Fibroblast of skin of right biceps (primary cell): ENCODE data around the gene KLF7.
"Not testable (repeated sequence)": the region's sequence is repeated elsewhere in the genome, so short reads cannot be mapped to it uniquely, and the experiment has no call there.

Experiments used
- DNase-seq: peaks from one replicate; pipeline ENCODE4 v3.0.0-alpha.2; 2013

KLF7 gene

DNA sequence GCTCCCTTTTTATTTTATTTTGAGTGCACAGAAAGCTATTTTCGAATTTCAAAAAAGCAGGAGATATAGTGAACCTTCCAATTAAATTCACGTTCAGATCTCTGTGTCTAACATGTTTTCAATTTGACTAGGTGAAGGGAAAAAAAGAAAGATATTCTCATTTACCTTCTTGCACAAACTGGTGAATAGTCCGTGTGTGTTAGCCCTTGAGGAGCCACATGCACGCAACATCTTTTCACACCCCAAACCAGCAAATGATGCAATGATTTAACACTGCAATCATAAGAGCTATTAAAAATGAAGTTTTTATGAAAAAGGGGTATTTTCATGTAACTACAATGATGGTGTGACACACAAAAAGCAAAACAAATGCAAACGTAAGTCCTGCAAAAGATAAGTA is 116.6 kb downstream of the KLF7 start:
- DNase-seq: no peak

- peak; percentile 88 for DNase-seq
These were observed 117.3 kb downstream of the KLF7 start for GRCh38 chr2:207048416-207048815.

DNA sequence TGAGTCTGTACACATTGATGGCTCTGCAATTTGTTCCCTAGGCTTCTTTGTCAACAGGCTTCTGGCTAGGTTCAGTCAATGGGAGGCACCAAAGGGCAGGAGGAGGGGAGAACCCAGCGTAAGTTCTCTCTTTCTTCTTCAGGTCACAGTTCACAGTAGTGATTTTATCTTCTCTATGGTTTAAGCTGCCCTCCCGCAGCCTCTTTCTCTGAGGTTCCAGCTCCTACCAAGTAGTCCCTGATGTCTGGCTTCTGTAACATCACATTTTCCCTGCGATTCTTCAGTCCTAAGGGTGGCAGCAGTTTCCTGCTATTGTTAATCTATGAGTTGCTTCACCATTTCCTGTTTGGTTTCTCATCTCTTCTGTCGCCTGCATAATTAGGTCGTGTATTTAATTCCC is 119.0 kb downstream of the KLF7 start:
- peak; percentile 50 for DNase-seq

DNA sequence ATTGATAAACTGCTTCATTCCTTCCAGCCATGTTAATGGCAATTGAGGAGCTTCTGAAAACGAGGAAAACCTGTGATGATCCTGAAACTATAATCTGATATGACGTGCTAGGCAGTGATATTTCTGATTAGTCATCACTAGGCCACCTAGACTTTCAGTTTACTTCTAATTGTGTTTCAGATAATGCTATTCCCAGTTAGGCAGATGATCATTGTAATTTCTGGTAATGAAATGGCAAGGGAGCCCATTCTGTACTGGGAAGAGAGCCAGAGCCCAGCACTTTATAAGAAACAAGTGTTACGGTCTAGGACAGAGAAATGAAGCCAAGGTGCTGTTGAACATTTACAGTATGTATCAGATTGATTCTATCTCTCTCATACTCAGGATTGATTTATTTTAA is 120.2 kb downstream of the KLF7 start:
- peak; percentile 22 for DNase-seq

- DNase-seq: no peak
These were observed 121.1 kb downstream of the KLF7 start for GRCh38 chr2:207044379-207045362.

DNA sequence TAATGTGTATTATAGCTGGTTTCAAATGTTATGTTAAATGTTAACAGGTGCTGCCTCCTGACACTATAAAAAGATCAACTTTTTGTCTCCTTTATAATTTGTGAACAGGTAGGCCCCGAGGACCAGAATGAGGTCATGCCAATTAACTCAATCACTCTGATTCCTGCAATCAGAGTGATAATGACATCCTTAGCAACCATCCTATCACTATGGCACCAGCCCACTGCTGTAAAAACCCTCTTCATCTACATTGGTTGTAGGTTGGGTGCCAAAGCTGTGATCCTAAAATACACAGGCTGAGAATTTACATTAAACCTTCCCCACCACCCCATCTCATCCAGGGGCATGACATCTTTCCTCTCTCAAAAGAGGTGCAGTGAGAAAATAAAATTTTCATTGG is 122.9 kb downstream of the KLF7 start:
- no peak for DNase-seq

DNA sequence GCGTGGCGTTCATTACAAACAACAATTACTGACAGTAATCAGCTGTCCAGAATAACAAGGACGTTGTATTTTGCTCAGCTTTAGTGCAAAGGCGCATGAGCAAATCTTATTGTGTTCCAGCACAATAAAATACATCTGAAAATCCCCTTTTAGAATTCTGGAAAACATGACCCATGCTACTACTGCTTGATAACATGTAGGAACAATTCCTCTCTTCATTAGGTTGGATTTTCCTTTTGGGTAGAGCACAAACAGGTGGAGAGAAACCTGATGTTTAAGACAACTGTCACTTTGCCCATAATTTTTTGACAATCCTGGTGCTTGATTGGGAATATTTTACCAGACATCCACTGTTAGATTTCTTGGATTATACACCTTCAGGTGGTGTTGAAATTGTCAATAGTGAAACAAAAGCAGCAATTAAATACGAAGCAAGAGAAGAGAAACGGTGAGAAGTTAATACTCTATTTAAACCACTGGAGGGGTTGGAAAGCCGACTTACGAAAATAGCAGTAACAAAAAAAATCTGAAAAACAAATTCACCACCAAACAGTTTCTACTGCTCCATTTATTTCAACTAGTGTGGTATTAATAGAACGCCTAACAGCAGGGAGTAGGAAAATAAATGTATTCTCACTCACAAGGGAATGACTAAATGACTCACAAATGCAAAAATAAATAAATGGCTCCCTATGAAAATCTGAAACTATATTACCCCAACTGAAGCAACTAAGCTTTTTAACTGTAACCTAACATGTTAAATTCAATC is 123.8 kb downstream of the KLF7 start:
- DNase-seq: peak; percentile 60

DNA sequence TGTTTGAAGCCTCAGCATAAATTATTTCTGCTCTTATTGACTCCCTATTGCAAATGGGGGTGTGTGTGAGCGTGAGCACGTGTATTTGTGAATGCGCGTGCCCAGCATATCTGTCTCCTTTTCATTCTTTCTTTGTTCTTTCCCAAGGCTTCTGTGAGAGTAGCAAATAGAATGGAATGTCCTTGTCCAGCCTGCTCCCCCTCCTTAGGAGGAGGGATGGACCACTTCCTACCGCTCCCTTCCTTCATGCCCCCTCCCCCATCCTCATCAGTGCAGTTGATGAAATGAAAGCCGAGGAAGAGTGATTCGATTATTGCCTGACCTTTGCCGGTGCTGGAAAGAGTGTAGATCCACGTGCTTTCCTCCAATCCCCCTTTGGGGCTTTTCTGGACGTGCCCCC is 124.5 kb downstream of the KLF7 start:
- peak; percentile 58 for DNase-seq

GRCh38 chr2:207040696-207041095 is 125.1 kb downstream of the KLF7 start:
- no peak for DNase-seq

GRCh38 chr2:207039225-207039624 is 126.5 kb downstream of the KLF7 start:
- no peak for DNase-seq

- DNase-seq: peak; percentile 33
These were observed 127.4 kb downstream of the KLF7 start for GRCh38 chr2:207038299-207038698.

DNA sequence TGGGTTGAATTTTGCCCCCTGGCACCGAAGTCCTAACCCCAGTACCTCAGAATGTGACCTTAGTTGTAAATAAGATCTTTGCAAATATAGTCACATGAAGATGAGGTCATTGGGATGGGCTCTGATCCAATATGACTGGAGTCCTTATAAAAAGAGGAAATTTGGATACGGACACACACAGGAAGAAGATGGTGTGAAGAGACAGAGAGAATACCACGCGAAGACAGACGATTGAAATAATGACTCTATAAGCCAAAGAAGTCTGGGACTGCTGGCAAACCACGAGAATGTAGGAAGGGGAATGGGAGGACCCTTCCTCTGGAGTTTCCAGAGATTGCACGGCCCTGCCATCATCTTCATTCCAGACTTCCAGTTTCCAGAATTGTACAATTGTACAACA is 127.9 kb downstream of the KLF7 start:
- DNase-seq: peak; percentile 65

DNA sequence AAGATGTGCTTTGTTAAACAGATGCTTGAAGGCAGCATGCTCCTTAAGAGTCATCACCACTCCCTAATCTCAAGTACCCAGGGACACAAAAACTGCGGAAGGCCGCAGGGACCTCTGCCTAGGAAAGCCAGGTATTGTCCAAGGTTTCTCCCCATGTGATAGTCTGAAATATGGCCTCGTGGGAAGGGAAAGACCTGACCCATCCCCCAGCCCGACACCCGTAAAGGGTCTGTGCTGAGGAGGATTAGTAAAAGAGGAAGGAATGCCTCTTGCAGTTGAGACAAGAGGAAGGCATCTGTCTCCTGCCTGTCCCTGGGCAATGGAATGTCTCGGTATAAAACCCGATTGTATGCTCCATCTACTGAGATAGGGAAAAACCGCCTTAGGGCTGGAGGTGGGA is 128.7 kb downstream of the KLF7 start:
- DNase-seq: not testable (repeated sequence)

DNA sequence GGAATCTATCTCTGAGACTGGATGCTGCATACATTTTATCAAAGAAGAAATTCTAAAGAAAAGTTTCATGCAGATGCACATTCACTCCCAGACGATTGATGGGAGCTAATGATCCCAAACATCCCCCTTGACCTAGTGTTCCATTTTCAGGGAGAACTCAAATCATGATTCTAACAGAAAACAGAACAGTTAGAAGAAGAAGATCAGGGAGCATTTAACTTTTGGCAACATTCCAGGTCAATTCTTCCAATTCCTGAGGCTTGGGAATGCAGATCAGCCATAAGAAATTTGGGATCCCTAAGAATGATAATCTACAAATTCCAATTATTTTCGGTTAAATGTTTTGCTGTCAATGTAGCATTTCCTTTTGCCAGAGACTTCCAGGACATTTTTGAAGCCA is 129.9 kb downstream of the KLF7 start:
- peak; percentile 60 for DNase-seq

GRCh38 chr2:207032490-207032889 is 133.3 kb downstream of the KLF7 start:
- no peak for DNase-seq
